ENCODE measurements around the gene CPLANE2.
"Not testable (repeated sequence)": the region's sequence is repeated elsewhere in the genome, so short reads cannot be mapped to it uniquely, and the experiment has no call there.

The CPLANE2 gene

GRCh38 chr1:16247441-16247840, 10.5 kb upstream of the CPLANE2 start:
- H3K36me3 Mint-ChIP-seq (ENCODE audit: low read depth), result peaks cover 40% of the 10 kb centered on the region
- H3K4me1 Mint-ChIP-seq, result peaks cover 18% of the 10 kb centered on the region
- H3K27me3 Mint-ChIP-seq (ENCODE audit: low read depth, poor library complexity), result no peaks in the 10 kb centered on the region
- no peaks in the 10 kb centered on the region for H3K9me3 Mint-ChIP-seq
- H3K4me3 Mint-ChIP-seq, result no peak overlapping the region
- no peak for DNase-seq
- H3K27ac Mint-ChIP-seq, result peak overlapping the region; percentile 84
- no peak for TF ChIP-seq CTCF (IDR thresholded peaks at IDR 0.05)

GRCh38 chr1:16246961-16247360, 10.0 kb upstream of the CPLANE2 start:
- H3K27me3 Mint-ChIP-seq (ENCODE audit: low read depth, poor library complexity), result no peaks in the 10 kb centered on the region
- peaks cover 35% of the 10 kb centered on the region for H3K36me3 Mint-ChIP-seq (ENCODE audit: low read depth)
- no peak for TF ChIP-seq CTCF (IDR thresholded peaks at IDR 0.05)
- peak overlapping the region; percentile 84 for H3K27ac Mint-ChIP-seq
- no peak overlapping the region for H3K4me3 Mint-ChIP-seq
- no peak for DNase-seq
- no peaks in the 10 kb centered on the region for H3K9me3 Mint-ChIP-seq
- H3K4me1 Mint-ChIP-seq, result peaks cover 18% of the 10 kb centered on the region

- Mint-ChIP-seq H3K36me3 (ENCODE audit: low read depth) (peaks cover 29% of the 10 kb centered on the region), H3K4me1 (peaks cover 14% of the 10 kb centered on the region), H3K27ac (peak overlapping the region; percentile 51)
- DNase-seq; H3K4me3 Mint-ChIP-seq; H3K27me3 Mint-ChIP-seq (ENCODE audit: low read depth, poor library complexity); H3K9me3 Mint-ChIP-seq: not testable (repeated sequence)
Observed at GRCh38 chr1:16246239-16246638, 9.3 kb upstream of the CPLANE2 start.

- H3K9me3 Mint-ChIP-seq, result no peaks in the 10 kb centered on the region
- TF ChIP-seq CTCF (IDR thresholded peaks at IDR 0.05), result no peak
- no peak for DNase-seq
- peaks cover 23% of the 10 kb centered on the region for H3K36me3 Mint-ChIP-seq (ENCODE audit: low read depth)
- H3K4me3 Mint-ChIP-seq, result no peak overlapping the region
- H3K4me1 Mint-ChIP-seq, result peaks cover 18% of the 10 kb centered on the region
- H3K27me3 Mint-ChIP-seq (ENCODE audit: low read depth, poor library complexity), result no peaks in the 10 kb centered on the region
- H3K27ac Mint-ChIP-seq, result no peak overlapping the region
Observed at GRCh38 chr1:16245476-16246196, 8.7 kb upstream of the CPLANE2 start.

- TF ChIP-seq CTCF (IDR thresholded peaks at IDR 0.05), result no peak
- Mint-ChIP-seq H3K9me3 (no peaks in the 10 kb centered on the region), H3K27ac (no peak overlapping the region), H3K4me1 (peaks cover 18% of the 10 kb centered on the region), H3K27me3 (ENCODE audit: low read depth, poor library complexity) (no peaks in the 10 kb centered on the region), H3K4me3 (no peak overlapping the region), H3K36me3 (ENCODE audit: low read depth) (peaks cover 20% of the 10 kb centered on the region)
- DNase-seq, result no peak
Observed at GRCh38 chr1:16244650-16245285, 7.8 kb upstream of the CPLANE2 start.

- H3K27ac Mint-ChIP-seq, result peak overlapping the region; percentile 57
- H3K36me3 Mint-ChIP-seq (ENCODE audit: low read depth), result peaks cover 13% of the 10 kb centered on the region
- peak; percentile 80 for DNase-seq
- H3K9me3 Mint-ChIP-seq, result no peaks in the 10 kb centered on the region
- H3K4me1 Mint-ChIP-seq, result peaks cover 18% of the 10 kb centered on the region
- TF ChIP-seq CTCF (IDR thresholded peaks at IDR 0.05), result peak; percentile 85
- no peak overlapping the region for H3K4me3 Mint-ChIP-seq
- H3K27me3 Mint-ChIP-seq (ENCODE audit: low read depth, poor library complexity), result no peaks in the 10 kb centered on the region
Observed at GRCh38 chr1:16243936-16244649, 7.1 kb upstream of the CPLANE2 start.

All from nephron progenitor cell (in vitro differentiated cells).